NCI-H146 treated with DMSO at 0.1 percent for 48 hours (cell line): Measurements from ENCODE around the gene TBX2.

ENCODE experiments used
- DNase-seq: peaks from one replicate; lab custom pipeline; 2025; ENCODE audit not compliant: unreplicated experiment; lab: John Stamatoyannopoulos, UW

The TBX2 gene

GRCh38 chr17:61368049-61368831 is 31.4 kb upstream of the TBX2 start:
- no peak for DNase-seq

DNA sequence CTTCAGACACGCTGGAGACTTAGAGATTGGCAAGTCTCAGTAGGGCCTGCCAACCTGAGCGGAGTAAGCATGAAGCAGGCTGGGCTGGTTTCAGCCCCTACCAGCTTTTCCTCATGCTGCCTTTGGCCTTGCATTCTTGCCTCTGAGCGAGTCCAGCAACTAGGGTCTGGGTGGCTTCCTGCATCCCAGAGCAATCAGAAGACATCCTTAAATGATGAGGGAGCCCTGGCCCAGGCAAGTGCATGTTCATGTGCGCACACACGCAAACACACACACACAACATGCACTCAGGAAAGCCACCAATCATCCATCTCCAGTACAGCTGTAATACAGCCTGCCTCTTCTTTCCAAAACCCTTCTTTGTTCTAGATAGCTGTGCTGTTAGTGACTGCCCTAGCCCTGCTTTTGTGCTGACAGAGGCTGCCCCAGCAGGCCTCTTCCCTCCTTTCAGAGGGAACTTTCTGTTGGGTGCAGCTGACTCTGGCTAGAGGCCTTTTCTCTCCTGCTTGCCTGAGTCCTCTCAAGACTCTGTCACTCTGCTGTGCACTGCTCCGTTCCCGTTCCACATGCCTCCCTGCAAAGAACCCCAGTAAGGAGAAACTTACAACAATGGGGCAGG is 30.7 kb upstream of the TBX2 start:
- no peak for DNase-seq

DNA sequence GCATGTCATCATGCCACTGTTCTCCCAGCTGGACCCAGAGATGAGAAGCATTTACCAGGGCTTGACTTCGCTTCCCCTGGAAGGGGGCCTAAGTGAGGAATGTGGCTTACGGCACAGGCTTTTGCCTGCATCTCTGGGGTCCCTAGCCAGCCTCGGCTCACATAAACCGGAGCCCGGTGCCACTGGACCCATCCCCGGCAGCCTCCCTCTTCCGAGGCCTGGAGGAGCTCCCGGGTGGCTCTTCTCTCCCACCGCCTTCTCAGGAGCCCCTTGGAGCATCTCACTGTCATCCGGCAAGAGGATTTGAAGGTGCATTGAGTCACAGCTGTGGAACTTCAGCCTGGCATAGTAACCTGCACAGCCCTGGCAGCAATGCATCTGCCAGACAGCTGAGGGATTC is 29.9 kb upstream of the TBX2 start:
- no peak for DNase-seq

GRCh38 chr17:61371179-61371578 is 28.5 kb upstream of the TBX2 start:
- DNase-seq: no peak

DNA sequence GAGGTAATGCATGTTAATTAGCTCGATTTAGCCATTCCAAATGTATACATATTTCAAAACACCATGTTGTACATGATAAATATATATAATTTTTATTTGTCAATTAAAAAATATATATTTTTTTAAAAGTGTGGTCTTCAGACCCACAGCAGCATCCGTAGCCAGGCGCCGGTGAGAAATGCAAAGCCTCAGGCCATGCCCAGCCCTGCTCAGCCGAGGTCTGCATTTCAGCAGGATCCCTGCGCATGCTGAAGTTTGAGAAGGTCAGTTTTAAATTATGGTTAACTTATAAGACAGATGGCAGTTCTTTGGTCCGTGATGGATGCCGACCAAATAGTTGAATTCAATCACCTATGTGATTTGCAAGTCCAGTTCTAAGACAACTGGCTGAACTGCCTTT is 28.0 kb upstream of the TBX2 start:
- no peak for DNase-seq

DNA sequence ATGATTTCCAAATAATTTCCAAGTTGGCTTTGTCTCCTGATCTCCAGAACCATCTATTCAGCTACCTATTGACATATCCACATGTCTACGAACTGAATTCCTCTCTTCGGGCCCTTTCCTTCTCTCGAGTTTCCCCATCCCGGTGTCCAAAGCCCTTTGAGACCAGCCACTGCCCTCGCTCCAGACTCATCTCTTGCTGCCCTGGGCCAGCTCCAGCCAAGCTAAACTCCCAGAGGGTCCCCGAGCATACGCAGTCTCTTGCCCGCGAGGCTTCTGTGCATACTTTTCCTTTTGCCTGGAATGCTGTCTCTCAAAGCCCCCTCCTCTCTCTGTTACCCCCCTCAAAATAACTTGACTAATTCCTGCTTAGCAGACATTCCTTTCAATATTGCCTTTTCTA is 27.2 kb upstream of the TBX2 start:
- DNase-seq: no peak

DNA sequence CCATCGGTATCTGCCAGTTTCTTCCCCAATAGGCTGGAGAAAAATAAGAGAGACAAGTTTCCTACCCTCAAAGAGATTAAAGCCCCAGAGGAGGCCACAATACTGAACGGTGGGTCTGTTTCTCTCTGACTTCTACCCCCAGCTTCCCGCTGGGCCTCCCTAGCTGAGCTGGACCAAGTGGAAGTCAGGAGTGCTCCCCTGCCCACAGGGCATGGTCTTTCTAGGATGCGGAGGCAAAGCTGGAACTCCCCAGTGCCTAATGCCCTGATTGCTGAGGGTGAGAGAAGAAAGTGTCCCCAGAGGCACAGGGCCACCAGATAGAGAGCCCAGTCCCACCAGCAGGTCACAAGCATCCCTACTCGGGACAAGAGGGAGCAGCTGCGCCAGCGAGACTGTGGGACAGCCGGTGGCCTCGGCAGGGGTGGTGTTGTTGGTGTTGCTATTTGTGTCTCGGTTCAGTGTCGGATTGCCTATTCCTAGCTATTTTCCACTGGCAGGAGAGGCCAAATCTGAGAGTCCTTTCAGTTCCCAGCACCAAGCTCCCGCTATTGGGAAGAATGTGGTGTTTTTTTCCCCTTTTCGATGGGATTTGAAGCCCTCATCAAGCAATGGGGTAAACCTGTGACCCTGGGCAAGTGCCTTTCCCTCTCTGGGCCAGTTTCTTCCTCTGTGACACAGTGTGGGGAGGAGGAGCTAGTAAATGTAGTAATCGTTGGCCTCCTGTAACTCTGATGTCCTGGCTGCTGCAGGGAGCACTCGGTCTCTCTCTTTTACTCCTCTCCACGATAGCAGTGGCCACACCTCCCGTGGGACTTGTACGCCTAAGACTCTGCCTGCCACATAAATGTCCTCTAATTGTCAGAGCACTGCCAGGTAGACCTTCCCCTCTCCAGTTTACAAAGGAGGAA is 22.5 kb upstream of the TBX2 start:
- DNase-seq: no peak

- DNase-seq: no peak
Measured at GRCh38 chr17:61378658-61379456, 20.8 kb upstream of the TBX2 start.

- no peak for DNase-seq
Measured at GRCh38 chr17:61379457-61380216, 20.0 kb upstream of the TBX2 start.

DNA sequence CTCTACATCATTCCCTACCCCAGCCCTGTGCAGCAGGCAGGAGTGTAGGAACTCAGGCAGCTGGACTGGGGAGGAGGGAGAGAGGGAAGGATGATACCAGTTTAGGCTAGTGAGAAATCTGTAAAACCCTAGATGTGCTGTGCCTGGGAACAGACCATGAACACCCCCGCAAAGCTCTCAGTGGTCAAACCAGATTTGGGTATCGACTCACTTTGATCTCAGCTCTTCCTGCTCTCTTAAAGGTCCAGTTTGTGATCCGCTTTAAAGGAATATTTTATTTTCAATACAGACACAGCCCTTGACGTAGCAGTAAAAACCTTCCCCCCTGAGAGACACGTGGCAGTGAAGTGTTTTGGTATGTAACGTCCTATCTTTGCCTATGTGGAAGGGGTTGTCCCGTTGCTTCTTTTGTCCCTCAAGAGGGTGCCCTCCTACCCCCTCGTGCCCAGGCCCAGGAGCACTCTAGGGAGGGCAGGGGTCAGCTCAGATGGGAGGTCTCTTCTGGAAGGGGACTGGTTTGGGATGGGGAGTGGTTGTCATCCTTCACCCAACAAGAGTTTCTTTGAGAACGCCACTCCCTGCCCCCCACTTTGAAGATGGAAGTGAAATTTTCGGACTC is 19.3 kb upstream of the TBX2 start:
- DNase-seq: no peak

DNA sequence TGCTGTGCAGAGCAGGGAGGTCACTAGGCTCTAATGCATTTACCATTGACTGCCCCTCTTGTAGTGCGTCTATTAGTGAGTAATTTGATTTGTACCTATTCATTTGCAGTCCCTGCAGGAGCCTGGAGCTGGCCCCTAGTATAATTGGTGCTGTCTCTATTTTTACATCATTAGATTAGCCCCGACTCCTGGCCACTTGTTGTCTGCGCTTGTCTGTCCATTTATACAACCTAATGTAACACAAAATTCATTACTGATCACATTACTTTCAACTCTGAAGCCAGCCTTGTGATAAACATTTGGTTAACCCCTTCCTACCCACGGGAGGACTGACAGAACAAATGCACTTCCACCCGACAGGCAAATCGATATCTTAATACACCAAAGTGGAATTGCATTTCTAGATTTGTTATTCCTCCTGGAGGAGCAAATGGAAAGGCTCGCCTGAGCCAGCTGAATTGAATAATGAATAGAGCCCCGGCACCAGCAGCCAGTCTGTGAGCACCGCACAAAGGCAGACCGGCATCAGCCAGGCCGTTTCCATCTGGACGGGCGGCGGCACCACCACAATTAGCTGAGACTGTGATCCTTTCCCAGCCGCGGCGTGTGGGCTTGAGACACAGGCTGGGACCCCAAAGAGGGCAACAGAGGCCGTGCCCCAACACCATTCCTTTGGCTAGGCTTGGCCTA is 18.7 kb upstream of the TBX2 start:
- no peak for DNase-seq

DNA sequence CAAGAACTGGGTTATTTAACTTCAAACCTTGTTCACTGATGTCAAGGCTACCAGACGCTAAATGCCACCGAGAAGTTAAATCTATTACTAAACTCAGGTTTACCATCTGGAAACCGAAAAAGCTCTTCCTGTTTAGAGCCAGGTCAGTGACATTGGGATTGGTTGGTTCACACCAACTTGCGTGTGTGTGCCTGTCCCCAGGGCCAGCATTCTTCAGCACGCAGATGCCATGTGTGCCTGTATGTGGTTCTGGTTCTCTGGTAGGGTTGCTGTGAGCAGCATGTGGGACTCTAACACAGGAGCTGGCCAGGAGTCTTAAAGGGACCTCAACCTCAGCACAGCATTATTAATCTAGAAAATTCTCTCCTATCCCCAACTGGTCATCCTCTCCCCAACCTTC is 18.1 kb upstream of the TBX2 start:
- DNase-seq: no peak

- no peak for DNase-seq
Measured at GRCh38 chr17:61382796-61383688, 16.6 kb upstream of the TBX2 start.

DNA sequence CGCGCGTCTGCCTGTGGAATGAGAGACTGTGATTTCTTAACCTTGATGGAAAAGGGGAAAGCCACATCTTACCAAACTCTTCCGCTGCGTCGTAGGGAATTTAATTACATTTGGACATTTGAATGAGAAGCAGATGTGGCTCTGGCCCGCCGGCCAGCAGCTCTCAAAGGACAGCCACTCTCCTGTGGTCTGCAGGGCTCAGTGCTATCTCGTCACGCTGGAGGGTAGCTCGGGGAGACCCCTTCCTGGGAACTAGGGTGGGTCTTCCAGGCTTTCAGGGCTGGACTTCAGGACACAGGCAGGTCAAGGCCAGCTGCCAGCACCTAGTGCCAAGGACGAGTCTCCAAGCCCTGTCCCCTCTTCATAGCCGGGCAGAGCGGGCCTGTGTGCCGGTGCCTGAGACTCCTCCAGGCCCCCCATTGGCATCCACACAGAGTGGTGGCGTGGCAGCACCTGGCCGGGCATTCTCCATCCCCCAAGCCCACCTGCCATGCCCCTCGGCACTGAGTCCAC is 15.9 kb upstream of the TBX2 start:
- no peak for DNase-seq

- no peak for DNase-seq
Measured at GRCh38 chr17:61384354-61384691, 15.3 kb upstream of the TBX2 start.

- DNase-seq: no peak
Measured at GRCh38 chr17:61384692-61385576, 14.7 kb upstream of the TBX2 start.

GRCh38 chr17:61385577-61386236 is 13.9 kb upstream of the TBX2 start:
- no peak for DNase-seq
